IMR-90 (cell line): ENCODE data around the gene LCE1E. TPM values are rescaled to one million over a fixed set of nuclear protein-coding genes. Genes with fewer than 3 reads are reported as not detected.
A peak's percentile ranks its signal among the peaks of the same experiment; 100 is the strongest.

Experiments used
- ATAC-seq: fragments of 200-7000 bp; cut with Tn5 transposase; 2 replicates; pipeline ENCODE4 v1.9.1; 2020; ENCODE audit warnings: low read depth, mild to moderate bottlenecking, moderate library complexity
- BruUV-seq: library from RNA; stranded (reverse); fragments of 400-500 nt; replicated peaks from 2 replicates; lab custom pipeline; 2021; lab: Mats Ljungman, UMichigan
- CTCF ChIA-PET: fragments of 300-600 bp; formaldehyde crosslinking; extraction: SDS; loops from one replicate; lab custom pipeline; 2021; ENCODE audit warnings: antibody characterized with exemption; lab: Yijun Ruan, JAX
- POLR2A ChIA-PET: fragments of 300-600 bp; sonication (Branson Sonifier 250); formaldehyde crosslinking; loops from one replicate; lab custom pipeline; 2022; ENCODE audit warnings: antibody characterized with exemption; ENCODE audit not compliant: unreplicated experiment; lab: Charles Lee
- DNase-seq: peaks from one replicate; pipeline ENCODE4 v3.0.0; 2013
- H2AFZ ChIP-seq: replicated peaks from 2 replicates; pipeline ENCODE3; 2013; ENCODE audit warnings: low read length, mild to moderate bottlenecking; ENCODE audit not compliant: poor library complexity
- H2AK5ac ChIP-seq: 2 replicates; pipeline ENCODE4 v1.6.1; 2013; ENCODE audit warnings: low read depth, low read length, inconsistent platforms
- H2AK9ac ChIP-seq: replicated peaks from 2 replicates; pipeline ENCODE3; 2013; ENCODE audit warnings: mild to moderate bottlenecking, low read depth, low read length, moderate library complexity; ENCODE audit not compliant: poor library complexity
- H2BK120ac ChIP-seq: 2 replicates; pipeline ENCODE4 v1.6.1; 2013; ENCODE audit warnings: low read depth, low read length, inconsistent platforms
- H2BK15ac ChIP-seq: 3 replicates; pipeline ENCODE4 v1.6.1; 2013; ENCODE audit warnings: low read depth, low read length, inconsistent platforms
- H2BK20ac ChIP-seq: 2 replicates; pipeline ENCODE4 v1.6.1; 2013; ENCODE audit warnings: low read depth, mild to moderate bottlenecking, inconsistent platforms, low read length, moderate library complexity
- H2BK5ac ChIP-seq: 2 replicates; pipeline ENCODE4 v1.6.1; 2013; ENCODE audit warnings: mild to moderate bottlenecking, low read depth, low read length, inconsistent platforms; ENCODE audit not compliant: poor library complexity, severe bottlenecking
- H3K14ac ChIP-seq: replicated peaks from 2 replicates; pipeline ENCODE4 v1.6.1; 2013; ENCODE audit warnings: low read depth, low read length, inconsistent platforms
- H3K18ac ChIP-seq: 2 replicates; pipeline ENCODE4 v1.6.1; 2013; ENCODE audit warnings: low read depth, low read length, control low read depth
- H3K23ac ChIP-seq: 2 replicates; pipeline ENCODE4 v1.6.1; 2013; ENCODE audit warnings: low read depth, low read length, inconsistent platforms
- H3K27ac ChIP-seq: 2 replicates; pipeline ENCODE4 v1.5.1; 2013; ENCODE audit warnings: mild to moderate bottlenecking, control low read depth, low read length; ENCODE audit not compliant: insufficient read depth
- H3K27me3 ChIP-seq: 2 replicates; pipeline ENCODE4 v1.6.1; 2013; ENCODE audit warnings: low read length; ENCODE audit not compliant: control insufficient read depth, insufficient read depth
- H3K36me3 ChIP-seq: 2 replicates; pipeline ENCODE4 v1.6.1; 2013; ENCODE audit warnings: low read length, mixed read lengths; ENCODE audit not compliant: control insufficient read depth, insufficient read depth
- H3K4ac ChIP-seq: 2 replicates; pipeline ENCODE4 v1.6.1; 2013; ENCODE audit warnings: low read depth, low read length, inconsistent platforms
- H3K4me1 ChIP-seq: 2 replicates; pipeline ENCODE4 v1.6.1; 2013; ENCODE audit warnings: low read length, mixed read lengths; ENCODE audit not compliant: control insufficient read depth, insufficient read depth
- H3K4me2 ChIP-seq: 2 replicates; pipeline ENCODE4 v1.6.1; 2013; ENCODE audit warnings: low read depth, mild to moderate bottlenecking, control low read depth, low read length, moderate library complexity
- H3K4me3 ChIP-seq: 2 replicates; pipeline ENCODE4 v1.5.1; 2013; ENCODE audit warnings: low read depth, mild to moderate bottlenecking, control low read depth, low read length, moderate library complexity; ENCODE audit not compliant: insufficient read depth
- H3K56ac ChIP-seq: 2 replicates; pipeline ENCODE4 v1.6.1; 2013; ENCODE audit warnings: low read length, inconsistent platforms; ENCODE audit not compliant: insufficient read depth; ENCODE audit errors: extremely low read depth
- H3K79me1 ChIP-seq, 2 experiments: 2 replicates each; pipeline ENCODE4 v1.6.1; 2013; ENCODE audit warnings: low read length in 2 of 2, inconsistent platforms in 1 of 2, low read depth in 1 of 2
- H3K9ac ChIP-seq: 2 replicates; pipeline ENCODE4 v1.6.1; 2013; ENCODE audit warnings: low read depth, low read length, control low read depth
- H3K9me1 ChIP-seq: 2 replicates; pipeline ENCODE4 v1.6.1; 2013; ENCODE audit warnings: low read length, inconsistent platforms; ENCODE audit not compliant: insufficient read depth
- H3K9me3 ChIP-seq: 2 replicates; pipeline ENCODE4 v1.6.1; 2013; ENCODE audit warnings: low read length; ENCODE audit not compliant: control insufficient read depth, insufficient read depth
- H4K20me1 ChIP-seq: 2 replicates; pipeline ENCODE4 v1.6.1; 2013; ENCODE audit warnings: low read length, inconsistent platforms; ENCODE audit not compliant: insufficient read depth
- H4K5ac ChIP-seq: 2 replicates; pipeline ENCODE4 v1.6.1; 2013; ENCODE audit warnings: mild to moderate bottlenecking, low read depth, low read length, control low read depth
- H4K8ac ChIP-seq, 2 experiments: 2 replicates each; pipeline ENCODE4 v1.6.1; 2013; ENCODE audit warnings: low read depth in 2 of 2, low read length in 2 of 2, control low read depth in 1 of 2, inconsistent platforms in 1 of 2
- H4K91ac ChIP-seq: 2 replicates; pipeline ENCODE4 v1.6.1; 2013; ENCODE audit warnings: low read depth, low read length, inconsistent platforms; ENCODE audit not compliant: insufficient read depth
- CEBPB ChIP-seq: IDR thresholded peaks from 2 replicates; pipeline ENCODE4 v1.6.1; 2012; ENCODE audit warnings: low read depth, low read length, improper control_type of control experiment
- RFX5 ChIP-seq: IDR thresholded peaks from 2 replicates; pipeline ENCODE4 v1.8.0; 2012; ENCODE audit warnings: low read depth, mild to moderate bottlenecking, low read length, moderate library complexity
- WGBS, 2 experiments: methylation state at CpG; one replicate each; pipeline versions ENCODE4 v1.1.5 to v1.1.7; 2013; ENCODE audit warnings: missing lambda C conversion rate in 2 of 2; ENCODE audit not compliant: insufficient read length in 1 of 2; ENCODE audit errors: extremely low coverage in 2 of 2; 5-methylcytosine and 5-hydroxymethylcytosine counted together
- dilution Hi-C: fragments of 300-500 bp; cut with HindIII; formaldehyde crosslinking; loops from one replicate; pipeline ENCODE4 v1.14.3; 2018; ENCODE audit warnings: low sequenced_read_pairs; ENCODE audit not compliant: unreplicated experiment
- in situ Hi-C: fragments of 300-500 bp; cut with MboI; formaldehyde crosslinking; loops from 3 replicates; pipeline ENCODE4 v1.14.3; 2019; ENCODE audit warnings: low sequenced_read_pairs, inconsistent platforms, mixed read lengths
- intact Hi-C: fragments of 100-400 bp; cut with micrococcal nuclease; formaldehyde crosslinking; loops from 2 replicates; pipeline ENCODE4 v1.10.0; 2022
- polyA plus RNA-seq, 3 experiments: library from polyadenylated mRNA; depleted of rRNA; stranded (reverse); fragments of >200 nt; gene quantifications; 2 replicates each; pipeline ENCODE4 v1.2.3, GENCODE V29; 2012; ENCODE audit warnings: low replicate concordance in 1 of 3
- total RNA-seq: library from RNA; depleted of rRNA; stranded (reverse); fragments of >200 nt; gene quantifications from 2 replicates; pipeline ENCODE4 v1.2.3, GENCODE V29; 2012

LCE1E gene
- total and polyA plus RNA-seq, 2 of the 4 experiments (the other 2 are of a cell fraction), result not detected

- Histone ChIP-seq H3K27me3 (no peaks in the 10 kb centered on the region), H3K79me1 (no peaks in the 10 kb centered on the region), H2AFZ (no peak overlapping the region), H3K36me3 (no peaks in the 10 kb centered on the region), H3K9me3 (no peaks in the 10 kb centered on the region), H2AK5ac (no peak overlapping the region), H2BK15ac (no peak overlapping the region), H3K4me2 (no peak overlapping the region), H3K14ac (no peak overlapping the region), H4K5ac (no peak overlapping the region), H3K4me1 (no peaks in the 10 kb centered on the region; the same call in 1 of the 2 replicates), H2BK20ac (no peak overlapping the region), H3K4me3 (no peak overlapping the region), H2BK120ac (no peak overlapping the region), H3K18ac (no peak overlapping the region), H4K8ac (no peak overlapping the region), H3K56ac (no peak overlapping the region), H2AK9ac (no peak overlapping the region), H3K9me1 (no peaks in the 10 kb centered on the region), H3K27ac (no peak overlapping the region), H4K91ac (no peak overlapping the region), H4K20me1 (no peaks in the 10 kb centered on the region), H3K4ac (no peak overlapping the region), H3K23ac (no peak overlapping the region), H3K9ac (no peak overlapping the region), H2BK5ac (no peak overlapping the region)
- in situ Hi-C loops, result no loop called here
- no peak for ATAC-seq
- WGBS, 2 experiments, result no CpG with 5 or more reads among the region's 1 CpG
- TF ChIP-seq CEBPB (peak; percentile 35; the same call in 1 of the 2 replicates), RFX5 (no peak)
- no TSS peak for BruUV-seq
- no peak for DNase-seq
- intact Hi-C loops, result no loop called here
- dilution Hi-C loops, result no loop called here
- ChIA-PET CTCF (no interaction called here), POLR2A (no interaction called here)
Measured at GRCh38 chr1:152747831-152748230, 38.2 kb upstream of the LCE1E start.
